A549 (cell line): Measurements from ENCODE around the gene AICDA.

Experiments used
- CTCF ChIP-seq: fragments of >200 bp; sonication (Bioruptor Twin); formaldehyde crosslinking; IDR thresholded peaks from 3 replicates; pipeline ENCODE4 v1.5.1; 2016
- JUN ChIP-seq, 2 experiments: fragments of >200 bp; sonication (Bioruptor Twin); formaldehyde crosslinking; IDR thresholded peaks; 2 replicates in 1 of 2; 3 replicates in 1 of 2; pipeline ENCODE4 v1.6.1; 2016 to 2017
- POLR2A ChIP-seq: IDR thresholded peaks from 2 replicates; pipeline ENCODE4 v1.6.1; 2012; ENCODE audit warnings: mild to moderate bottlenecking, low read length

- TF ChIP-seq CTCF (no peak), POLR2A (no peak), JUN (IDR thresholded peaks at IDR 0.05) (no peak)
Measured at GRCh38 chr12:8606890-8607289, 5.8 kb downstream of the AICDA start.
